ENCODE data around the gene PMPCA. TPM values are rescaled to one million over a fixed set of nuclear protein-coding genes. Genes with fewer than 3 reads are reported as not detected.
"Not testable (repeated sequence)": the region's sequence is repeated elsewhere in the genome, so short reads cannot be mapped to it uniquely, and the experiment has no call there.

PMPCA gene
- total RNA-seq, 1 experiment from 2014 or later, result 87.1 TPM

DNA sequence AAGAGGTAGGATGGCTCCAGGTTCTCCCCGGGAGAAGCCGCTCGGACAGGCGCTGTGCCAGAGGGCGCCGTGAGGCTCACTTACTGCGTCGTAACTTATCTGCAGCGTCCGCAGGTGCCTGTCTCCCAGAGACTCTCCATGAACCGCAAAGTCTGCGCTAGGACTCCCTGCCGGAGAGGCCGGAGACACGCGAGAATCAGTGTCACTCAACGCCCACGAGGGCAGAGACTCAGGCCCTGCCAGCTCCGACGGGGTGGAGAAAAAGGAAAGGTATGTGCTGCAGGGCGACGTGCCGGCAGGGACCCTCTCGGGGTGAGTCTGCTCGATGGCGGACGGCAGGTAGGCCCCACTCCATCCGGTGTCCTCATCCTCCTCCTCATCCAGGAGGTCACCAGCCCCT lies 3.4 kb upstream of the PMPCA start:
- DNase-seq; H3K4me1 ChIP-seq; H3K9me3 ChIP-seq (replicated peaks); H3K4me3 ChIP-seq; H3K27me3 ChIP-seq; H3K27ac ChIP-seq: not testable (repeated sequence)
- H3K36me3 ChIP-seq, result peaks cover 35% of the 10 kb centered on the region

- H3K36me3 ChIP-seq, result peaks cover 43% of the 10 kb centered on the region
Observed at GRCh38 chr9:136407911-136408310, 2.5 kb upstream of the PMPCA start.

DNA sequence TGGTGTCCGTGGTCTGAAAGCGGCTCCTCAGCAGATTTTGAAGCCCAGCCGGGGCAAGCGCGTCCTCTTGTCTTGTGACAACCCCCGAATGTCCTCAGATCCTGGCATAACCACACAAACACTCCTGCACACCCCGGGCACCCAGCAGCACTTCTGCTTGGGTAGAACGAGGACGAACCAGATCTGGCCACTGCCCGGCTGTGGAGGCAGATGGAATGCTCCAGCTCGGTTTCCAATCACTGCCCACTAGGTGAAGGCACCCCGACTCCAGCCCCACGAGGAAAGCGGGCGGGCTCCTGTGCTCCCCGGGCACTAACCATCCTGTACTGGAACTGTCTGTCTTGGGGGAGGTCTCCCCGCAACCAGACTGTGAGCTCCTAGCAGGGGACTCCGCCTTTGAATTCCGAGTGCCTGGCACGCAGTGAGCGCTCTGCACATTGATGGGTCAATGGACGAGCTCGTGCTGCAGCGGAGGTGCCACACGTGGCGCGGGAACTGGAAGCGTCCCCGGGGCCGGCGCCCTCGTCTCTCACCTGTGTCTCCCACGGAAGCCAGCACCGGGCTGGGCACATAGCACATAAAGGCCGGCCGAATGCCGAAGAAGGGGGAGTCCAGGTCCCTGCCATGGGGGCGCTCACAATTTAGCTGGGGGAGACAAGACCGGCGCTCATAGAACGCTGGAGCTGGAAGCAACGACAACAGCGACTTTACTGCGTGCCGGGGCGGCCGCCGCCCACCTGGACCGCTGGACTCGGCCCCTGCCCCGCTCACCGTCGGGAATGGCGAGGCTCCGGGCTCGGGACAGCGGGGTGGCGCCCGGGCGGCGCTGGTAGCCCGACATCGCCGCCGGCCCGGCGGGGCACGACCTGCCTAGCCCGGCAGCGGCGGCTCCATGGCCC lies 652 bp upstream of the PMPCA start:
- DNase-seq, result peak in 1 of 2 experiments; percentile 29
- no peaks in the 10 kb centered on the region for H3K27me3 ChIP-seq
- peaks cover 5% of the 10 kb centered on the region for H3K4me1 ChIP-seq
- peak overlapping the region; percentile 42; the same call in 1 of the 2 replicates for H3K27ac ChIP-seq
- H3K9me3 ChIP-seq (replicated peaks), result no peaks in the 10 kb centered on the region
- H3K4me3 ChIP-seq, result peak overlapping the region; percentile 94
- peaks cover 52% of the 10 kb centered on the region for H3K36me3 ChIP-seq

More at GRCh38 chr9:136407911-136408310, 2.5 kb upstream of the PMPCA start:
- H3K27me3 ChIP-seq, result no peaks in the 10 kb centered on the region
- H3K9me3 ChIP-seq (replicated peaks), result no peaks in the 10 kb centered on the region
- no peak for DNase-seq
- no peak overlapping the region for H3K4me3 ChIP-seq
- H3K27ac ChIP-seq, result no peak overlapping the region
- H3K4me1 ChIP-seq, result peaks cover 5% of the 10 kb centered on the region

DNA sequence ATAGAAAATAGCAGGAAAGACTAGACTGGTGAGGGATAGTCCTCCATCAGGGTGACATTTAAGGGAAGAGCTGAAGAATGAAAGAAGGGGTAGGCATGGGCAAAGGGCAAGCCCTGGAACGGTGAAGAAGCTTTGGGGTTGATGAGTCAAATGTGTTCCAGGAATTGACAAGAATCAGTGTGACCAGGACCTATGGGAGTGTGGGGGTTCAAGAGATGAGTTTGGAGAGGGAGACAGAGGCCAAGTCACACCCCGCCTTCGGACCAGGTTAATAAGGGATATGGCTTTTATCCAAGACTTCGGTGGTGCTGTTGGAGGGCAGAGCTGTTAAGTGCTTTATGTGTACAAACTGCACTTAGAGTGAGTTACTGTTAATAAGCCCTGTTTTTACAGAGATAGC lies 920 bp downstream of the PMPCA start:
- Histone ChIP-seq H3K9me3 (replicated peaks) (no peaks in the 10 kb centered on the region), H3K27me3 (no peaks in the 10 kb centered on the region), H3K36me3 (peaks cover 54% of the 10 kb centered on the region), H3K4me1 (peaks cover 5% of the 10 kb centered on the region), H3K4me3 (peak overlapping the region; percentile 94), H3K27ac (no peak overlapping the region; the same call in 1 of the 2 replicates)
- DNase-seq, result no peak

- Histone ChIP-seq H3K36me3 (peaks cover 58% of the 10 kb centered on the region), H3K9me3 (replicated peaks) (no peaks in the 10 kb centered on the region)
Observed at GRCh38 chr9:136412962-136413361, 2.5 kb downstream of the PMPCA start.

GRCh38 chr9:136416427-136416826 lies 6.0 kb downstream of the PMPCA start:
- DNase-seq, result no peak
- Histone ChIP-seq H3K27me3 (no peaks in the 10 kb centered on the region), H3K27ac (no peak overlapping the region), H3K4me3 (no peak overlapping the region), H3K36me3 (peaks cover 91% of the 10 kb centered on the region), H3K9me3 (replicated peaks) (no peaks in the 10 kb centered on the region), H3K4me1 (peaks cover 3% of the 10 kb centered on the region)

More at GRCh38 chr9:136412962-136413361, 2.5 kb downstream of the PMPCA start:
- H3K4me3 ChIP-seq, result no peak overlapping the region
- no peaks in the 10 kb centered on the region for H3K27me3 ChIP-seq
- DNase-seq, result no peak
- H3K4me1 ChIP-seq, result peaks cover 5% of the 10 kb centered on the region
- no peak overlapping the region for H3K27ac ChIP-seq

DNA sequence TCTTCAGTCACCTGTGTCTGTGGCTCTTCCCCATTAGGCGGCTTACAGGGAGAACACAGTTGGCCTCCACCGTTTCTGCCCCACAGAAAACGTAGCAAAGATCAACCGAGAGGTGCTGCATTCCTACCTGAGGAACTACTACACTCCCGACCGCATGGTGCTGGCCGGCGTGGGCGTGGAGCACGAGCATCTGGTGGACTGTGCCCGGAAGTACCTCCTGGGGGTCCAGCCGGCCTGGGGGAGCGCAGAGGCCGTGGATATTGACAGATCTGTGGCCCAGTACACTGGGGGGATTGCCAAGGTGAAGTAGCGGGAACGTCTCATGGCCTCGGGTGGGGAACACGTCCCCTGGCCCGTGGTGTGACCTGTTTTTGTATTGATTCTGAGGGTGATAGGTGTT lies 6.5 kb downstream of the PMPCA start:
- H3K36me3 ChIP-seq, result peaks cover 96% of the 10 kb centered on the region
- no peak overlapping the region for H3K27ac ChIP-seq
- H3K9me3 ChIP-seq (replicated peaks), result no peaks in the 10 kb centered on the region
- H3K4me3 ChIP-seq, result no peak overlapping the region
- H3K4me1 ChIP-seq, result no peaks in the 10 kb centered on the region; the same call in 1 of the 2 replicates
- no peaks in the 10 kb centered on the region for H3K27me3 ChIP-seq
- DNase-seq, result no peak

- H3K27ac ChIP-seq, result no peak overlapping the region
- no peaks in the 10 kb centered on the region for H3K9me3 ChIP-seq (replicated peaks)
- H3K27me3 ChIP-seq, result no peaks in the 10 kb centered on the region
- peaks cover 96% of the 10 kb centered on the region for H3K36me3 ChIP-seq
- no peak for DNase-seq
- H3K4me1 ChIP-seq, result no peaks in the 10 kb centered on the region
- H3K4me3 ChIP-seq, result no peak overlapping the region
Observed at GRCh38 chr9:136418182-136419091, 8.0 kb downstream of the PMPCA start.

- Histone ChIP-seq H3K27me3 (no peaks in the 10 kb centered on the region), H3K27ac (no peak overlapping the region), H3K4me1 (no peaks in the 10 kb centered on the region), H3K4me3 (no peak overlapping the region), H3K9me3 (replicated peaks) (no peaks in the 10 kb centered on the region), H3K36me3 (peaks cover 95% of the 10 kb centered on the region)
- no peak for DNase-seq
Observed at GRCh38 chr9:136419092-136419420, 8.6 kb downstream of the PMPCA start.

GRCh38 chr9:136421791-136422190 lies 11.3 kb downstream of the PMPCA start:
- peaks cover 84% of the 10 kb centered on the region for H3K36me3 ChIP-seq
- no peaks in the 10 kb centered on the region for H3K4me1 ChIP-seq
- no peaks in the 10 kb centered on the region for H3K27me3 ChIP-seq
- no peaks in the 10 kb centered on the region for H3K9me3 ChIP-seq (replicated peaks)
- no peak overlapping the region for H3K27ac ChIP-seq
- no peak overlapping the region for H3K4me3 ChIP-seq
- no peak for DNase-seq

GRCh38 chr9:136422876-136423275 lies 12.4 kb downstream of the PMPCA start:
- H3K27me3 ChIP-seq, result no peaks in the 10 kb centered on the region
- no peak overlapping the region for H3K4me3 ChIP-seq
- no peaks in the 10 kb centered on the region for H3K9me3 ChIP-seq (replicated peaks)
- peaks cover 78% of the 10 kb centered on the region for H3K36me3 ChIP-seq
- H3K4me1 ChIP-seq, result no peaks in the 10 kb centered on the region
- no peak for DNase-seq
- no peak overlapping the region for H3K27ac ChIP-seq

- no peaks in the 10 kb centered on the region for H3K9me3 ChIP-seq (replicated peaks)
- no peaks in the 10 kb centered on the region for H3K27me3 ChIP-seq
- no peaks in the 10 kb centered on the region for H3K4me1 ChIP-seq
- no peak overlapping the region for H3K27ac ChIP-seq
- no peak for DNase-seq
- H3K4me3 ChIP-seq, result no peak overlapping the region
- peaks cover 71% of the 10 kb centered on the region for H3K36me3 ChIP-seq
Observed at GRCh38 chr9:136423432-136424146, 13.1 kb downstream of the PMPCA start.

GRCh38 chr9:136424750-136425362 lies 14.4 kb downstream of the PMPCA start:
- Histone ChIP-seq H3K4me1 (no peaks in the 10 kb centered on the region), H3K9me3 (replicated peaks) (no peaks in the 10 kb centered on the region), H3K27ac (no peak overlapping the region), H3K27me3 (no peaks in the 10 kb centered on the region), H3K4me3 (no peak overlapping the region), H3K36me3 (peaks cover 69% of the 10 kb centered on the region)
- no peak for DNase-seq

- DNase-seq, H3K4me1 ChIP-seq: not testable (repeated sequence)
- peaks cover 68% of the 10 kb centered on the region for H3K36me3 ChIP-seq
Observed at GRCh38 chr9:136425367-136425766, 14.9 kb downstream of the PMPCA start.

More at GRCh38 chr9:136425367-136425766, 14.9 kb downstream of the PMPCA start:
- not testable (repeated sequence) for H3K27me3 ChIP-seq; H3K27ac ChIP-seq; H3K9me3 ChIP-seq (replicated peaks); H3K4me3 ChIP-seq
